HG02973 (cell line): ENCODE results near the gene MEIKIN.

Experiments
- ATAC-seq: cut with Tn5 transposase; IDR thresholded peaks from one replicate; pipeline ENCODE4 v1.9.1; 2021; ENCODE audit warnings: moderate library complexity; ENCODE audit not compliant: unreplicated experiment

Gene MEIKIN

GRCh38 chr5:131974622-131974955 is 29.1 kb upstream of the MEIKIN start:
- ATAC-seq, result no peak

GRCh38 chr5:131974016-131974415 is 28.6 kb upstream of the MEIKIN start:
- no peak for ATAC-seq

DNA sequence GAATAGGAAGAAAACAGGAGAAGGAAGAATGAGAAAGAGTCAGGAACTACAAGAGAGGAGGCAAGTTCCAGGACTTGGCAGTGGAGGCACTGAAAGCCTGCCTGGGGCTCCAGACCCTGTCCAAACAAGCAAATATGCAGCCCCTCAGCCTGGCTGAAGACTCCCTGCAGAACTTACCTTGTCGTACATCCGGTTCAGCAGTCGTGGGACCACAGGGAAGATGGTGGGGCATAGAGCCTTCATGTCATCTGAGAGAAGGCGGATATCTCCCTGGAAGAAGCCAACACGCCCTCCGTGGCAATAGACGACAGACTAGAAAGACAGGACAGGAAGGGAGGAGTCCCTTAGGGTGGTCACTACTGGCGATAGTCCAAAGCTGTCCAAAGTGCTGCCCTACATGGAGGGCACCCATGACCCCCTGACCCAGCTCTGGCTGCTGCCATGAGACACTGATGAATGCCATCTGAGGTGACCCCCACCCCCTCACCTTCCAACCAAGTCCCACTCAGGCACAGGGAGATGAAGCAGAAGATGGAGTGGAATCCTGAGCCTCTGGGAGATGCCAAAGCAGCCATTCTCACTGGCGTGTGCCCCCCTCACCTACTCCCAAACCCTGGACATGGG is 27.7 kb upstream of the MEIKIN start:
- no peak for ATAC-seq

DNA sequence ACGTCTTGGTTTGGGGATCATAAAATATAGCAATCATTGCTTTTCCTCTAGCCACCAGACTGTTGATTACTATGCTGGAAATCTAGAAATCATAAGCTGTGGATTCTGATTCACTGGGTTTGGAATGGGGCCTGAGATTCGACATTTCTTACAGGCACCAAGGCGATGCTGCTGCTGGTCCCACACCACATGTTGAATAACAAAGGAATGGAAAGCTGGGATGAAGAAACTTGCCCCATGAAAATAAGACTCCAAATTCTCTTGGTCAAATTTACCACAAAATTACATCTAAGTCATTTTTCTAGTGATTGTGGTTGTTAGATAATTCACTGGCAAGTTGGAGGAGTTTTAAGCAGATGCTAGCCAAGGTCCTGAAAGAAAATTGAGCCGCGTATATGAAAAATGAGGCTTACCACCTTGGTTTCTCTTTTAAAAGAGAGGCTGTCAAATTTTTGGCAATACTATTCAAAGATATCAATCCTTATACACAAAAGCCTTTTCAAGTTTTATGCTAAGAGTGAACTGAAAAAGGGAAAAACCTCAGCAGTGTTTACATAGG is 23.0 kb upstream of the MEIKIN start:
- ATAC-seq, result no peak

- ATAC-seq, result no peak
Measured at GRCh38 chr5:131966551-131966950, 21.1 kb upstream of the MEIKIN start.

DNA sequence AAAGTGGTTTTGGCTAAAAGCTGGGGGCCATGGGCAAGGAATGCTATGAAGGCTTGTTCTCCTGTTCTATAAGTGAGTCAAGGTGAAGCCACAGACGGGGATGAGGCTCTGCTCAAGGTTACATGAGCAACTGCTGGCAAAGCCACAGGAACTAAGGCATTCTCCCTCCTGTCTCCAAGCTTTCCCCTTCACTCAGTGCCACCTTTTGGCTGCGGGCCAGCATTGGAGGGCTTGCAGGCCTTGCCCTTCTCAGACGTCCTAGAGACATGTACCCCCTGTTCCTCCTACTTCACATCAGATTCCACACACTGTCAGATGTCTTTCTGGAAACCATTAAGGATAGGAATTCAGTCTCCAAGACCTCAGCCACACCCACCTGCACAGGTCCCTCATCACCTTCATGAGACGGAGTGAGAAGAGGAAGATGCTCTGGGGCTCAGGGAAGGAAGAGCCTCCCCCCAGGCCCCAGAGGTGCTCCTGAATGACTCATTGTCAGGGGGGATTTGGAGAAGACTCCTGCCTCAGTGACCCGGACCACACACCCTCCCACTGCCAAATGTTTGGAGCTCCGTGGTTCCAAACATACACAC is 20.5 kb upstream of the MEIKIN start:
- no peak for ATAC-seq

GRCh38 chr5:131959906-131960305 is 14.4 kb upstream of the MEIKIN start:
- ATAC-seq, result no peak

DNA sequence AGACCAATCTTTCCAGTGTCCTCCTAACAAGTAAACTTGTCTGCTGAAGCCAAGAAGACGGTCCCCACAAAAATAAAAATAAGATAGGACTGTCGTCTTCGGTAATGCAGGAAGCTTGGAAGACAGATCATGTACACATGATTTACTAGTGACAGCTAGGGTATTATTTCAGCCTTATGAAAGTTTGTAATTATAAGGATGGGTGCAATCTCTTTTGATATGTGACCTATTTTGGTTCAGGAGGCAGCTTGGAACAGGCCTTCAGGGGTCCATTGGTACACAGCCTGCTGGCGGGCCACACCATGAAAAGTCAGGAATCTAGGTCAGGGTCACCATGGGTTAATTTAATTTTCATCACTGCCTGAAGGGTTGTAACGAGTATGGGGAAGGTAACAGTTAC is 13.7 kb upstream of the MEIKIN start:
- ATAC-seq, result no peak

DNA sequence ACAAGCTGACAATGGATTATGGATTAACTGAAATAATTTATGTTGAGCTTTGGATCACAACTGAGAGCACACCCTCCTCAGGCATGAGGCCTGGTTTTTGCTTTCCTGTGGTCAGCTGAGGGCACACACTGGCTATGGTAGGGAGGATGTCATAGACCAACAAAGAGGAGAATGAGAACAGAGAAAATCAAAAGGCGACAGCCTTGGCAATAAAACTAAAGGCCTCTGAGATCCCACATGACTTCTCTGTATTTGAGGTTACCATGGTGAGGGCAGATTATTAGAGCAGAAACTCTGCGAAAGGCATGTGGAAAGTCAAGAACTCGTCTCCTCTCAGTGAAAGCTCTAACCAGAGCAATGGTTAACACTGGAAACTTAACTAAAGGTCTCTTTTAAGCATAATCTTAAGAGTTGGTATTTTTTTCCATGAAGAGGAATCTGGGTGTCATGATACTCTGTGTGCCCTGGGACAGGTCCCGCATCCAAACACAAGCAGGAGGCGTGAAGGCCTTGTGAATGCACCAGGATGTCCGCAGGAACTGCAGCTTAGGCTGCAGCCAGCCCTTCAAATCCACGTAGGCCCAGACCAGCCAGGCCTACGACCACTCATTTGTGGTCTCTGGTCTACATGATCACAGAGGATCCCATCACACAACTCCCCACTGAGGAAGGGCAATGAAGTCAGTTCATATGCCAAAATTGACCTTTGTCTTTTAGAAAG is 12.4 kb upstream of the MEIKIN start:
- no peak for ATAC-seq

- peak; percentile 58 for ATAC-seq
Measured at GRCh38 chr5:131953969-131954368, 8.5 kb upstream of the MEIKIN start.

DNA sequence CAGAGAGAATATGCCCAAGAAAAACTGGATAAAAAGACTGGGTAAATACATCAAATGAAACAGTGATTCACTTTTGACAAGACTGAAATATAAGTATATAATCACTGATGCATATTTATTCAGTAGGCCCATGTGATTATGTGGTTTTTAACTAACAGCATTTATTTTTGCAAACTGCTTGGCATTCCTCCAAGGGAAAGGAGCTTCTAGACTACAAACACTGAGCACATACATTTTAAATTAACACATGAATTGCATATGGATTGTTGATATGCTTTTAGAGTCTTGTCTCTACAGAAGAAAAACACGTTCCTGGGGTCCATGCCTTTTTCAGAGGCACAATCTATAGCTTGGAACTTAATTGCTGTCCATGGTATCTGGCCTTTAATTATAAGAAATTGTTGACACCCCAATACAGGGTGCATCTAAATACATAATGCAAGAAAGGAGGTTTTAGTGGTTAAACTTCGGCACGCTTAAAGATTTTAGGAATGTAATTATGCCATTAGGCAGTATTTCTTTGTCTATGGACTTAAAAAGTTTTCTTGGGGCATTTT is 6.9 kb upstream of the MEIKIN start:
- no peak for ATAC-seq

DNA sequence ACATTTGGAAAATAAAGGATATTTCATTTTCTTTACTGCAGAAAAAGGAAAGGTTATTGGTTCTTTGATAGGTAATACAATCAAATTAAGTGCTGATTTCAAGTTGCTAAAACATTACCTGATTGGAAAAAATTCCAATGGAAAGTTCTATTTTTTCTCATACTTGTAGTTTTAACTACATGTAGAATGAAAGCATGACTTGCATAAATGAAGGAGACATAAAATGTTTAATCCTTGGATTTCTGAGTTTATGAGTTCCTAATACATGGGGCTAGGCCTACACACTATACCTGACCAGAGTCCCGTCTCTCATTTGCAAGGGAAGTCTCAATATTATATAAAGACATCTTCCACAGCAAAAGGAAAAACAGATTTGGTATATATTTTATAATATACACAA is 5.2 kb upstream of the MEIKIN start:
- ATAC-seq, result no peak

DNA sequence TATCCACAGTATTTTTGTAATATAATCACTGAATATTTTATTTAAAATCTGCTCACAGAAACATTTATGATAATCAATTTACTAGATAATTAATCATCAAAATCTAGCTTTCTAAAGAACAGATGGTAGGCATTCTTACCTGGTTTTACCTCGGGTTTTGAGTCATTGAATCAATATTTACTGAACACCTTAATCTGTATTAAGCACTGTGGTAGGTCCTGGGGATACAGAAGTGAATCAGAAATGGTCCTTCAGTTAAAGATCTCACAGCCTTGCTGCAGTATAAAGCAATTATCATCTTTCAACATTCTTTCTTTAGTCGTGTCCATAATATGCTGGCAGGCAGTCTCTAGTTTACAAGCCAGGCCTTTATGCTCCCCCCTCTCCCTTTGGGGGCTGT is 2.0 kb upstream of the MEIKIN start:
- ATAC-seq, result no peak

GRCh38 chr5:131944702-131945550 is 537 bp downstream of the MEIKIN start:
- no peak for ATAC-seq

- ATAC-seq, result no peak
Measured at GRCh38 chr5:131943916-131944315, 1.5 kb downstream of the MEIKIN start.

GRCh38 chr5:131942016-131942415 is 3.4 kb downstream of the MEIKIN start:
- no peak for ATAC-seq

GRCh38 chr5:131939690-131940345 is 5.6 kb downstream of the MEIKIN start:
- no peak for ATAC-seq

GRCh38 chr5:131932235-131932634 is 13.2 kb downstream of the MEIKIN start:
- ATAC-seq, result no peak

DNA sequence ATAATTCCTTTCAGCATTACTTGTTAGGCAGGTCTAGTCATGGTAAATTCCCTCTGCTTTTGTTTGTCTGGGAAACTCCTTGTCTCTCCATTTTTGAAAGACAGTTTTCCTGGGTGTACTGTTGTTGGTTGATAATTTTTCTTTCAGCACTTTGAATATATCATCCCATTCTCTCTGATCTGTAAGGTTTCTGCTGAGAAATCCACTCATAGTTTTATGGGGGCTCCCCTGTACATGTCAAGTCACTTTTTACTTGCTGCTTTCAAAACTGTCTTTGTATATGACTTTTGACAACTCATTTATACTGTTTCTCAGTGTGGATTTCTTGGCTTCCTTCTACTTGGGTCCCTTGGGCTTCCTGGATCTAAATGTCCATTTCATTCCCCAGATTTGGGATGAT is 16.5 kb downstream of the MEIKIN start:
- no peak for ATAC-seq

DNA sequence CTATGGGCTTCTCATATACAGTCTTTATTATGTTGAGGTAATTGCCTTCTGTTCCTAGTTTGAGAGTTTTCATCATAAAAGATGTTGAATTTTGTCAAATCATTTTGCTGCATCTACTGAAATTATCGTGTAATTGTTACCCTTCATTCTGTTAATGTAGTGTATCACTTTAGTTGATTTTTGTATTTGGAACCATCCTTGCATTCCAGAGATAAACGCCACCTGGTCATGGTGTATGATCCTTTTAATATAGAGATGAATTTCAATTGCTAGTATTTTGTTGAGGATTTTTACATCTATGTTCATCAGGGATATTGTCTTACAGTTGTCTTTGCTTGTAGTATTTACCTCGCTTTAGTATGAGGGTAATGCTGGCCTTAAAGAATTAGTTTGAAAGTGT is 19.3 kb downstream of the MEIKIN start:
- no peak for ATAC-seq

DNA sequence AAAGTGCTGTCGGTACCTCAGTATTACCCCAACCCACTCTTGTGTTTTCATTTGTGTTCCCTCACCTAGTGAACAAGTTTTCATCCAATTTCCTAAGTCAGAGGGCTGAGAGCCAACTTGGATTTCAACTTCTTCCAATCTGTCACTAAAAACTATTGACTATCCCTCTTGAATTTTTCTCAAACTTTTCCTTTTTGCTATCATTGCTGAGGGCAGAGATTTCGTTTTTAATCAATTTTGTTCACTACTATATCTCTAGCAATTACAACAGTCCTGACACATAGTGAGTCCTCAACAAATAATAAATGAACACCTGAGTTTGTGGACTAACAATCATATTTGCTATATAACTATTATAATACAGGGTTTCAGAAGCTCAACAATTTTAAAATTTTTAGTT is 29.0 kb downstream of the MEIKIN start:
- no peak for ATAC-seq
